GM10248 (cell line): ENCODE measurements around the gene URAD.

ENCODE experiments used
- CTCF ChIA-PET: fragments of 300-600 bp; sonication (Branson Sonifier 250); formaldehyde crosslinking; extraction: SDS; loops from one replicate; lab custom pipeline; 2021; ENCODE audit warnings: antibody characterized with exemption; lab: Yijun Ruan, JAX
- POLR2A ChIA-PET: fragments of 350-650 bp; sonication (Branson Sonifier 250); formaldehyde crosslinking; extraction: SDS; loops from one replicate; lab custom pipeline; 2020; ENCODE audit warnings: antibody characterized with exemption; lab: Yijun Ruan, JAX
- DNase-seq: peaks from one replicate; pipeline ENCODE4 v3.0.0; 2012; ENCODE audit errors: extremely low spot score
- TF ChIP-seq, protein P1 (sequence below): IDR thresholded peaks from 2 replicates; pipeline ENCODE4 v1.5.1; 2012; ENCODE audit warnings: mild to moderate bottlenecking, low read depth; ENCODE audit errors: extremely low read depth, missing control alignments, control extremely low read depth

The URAD gene

DNA sequence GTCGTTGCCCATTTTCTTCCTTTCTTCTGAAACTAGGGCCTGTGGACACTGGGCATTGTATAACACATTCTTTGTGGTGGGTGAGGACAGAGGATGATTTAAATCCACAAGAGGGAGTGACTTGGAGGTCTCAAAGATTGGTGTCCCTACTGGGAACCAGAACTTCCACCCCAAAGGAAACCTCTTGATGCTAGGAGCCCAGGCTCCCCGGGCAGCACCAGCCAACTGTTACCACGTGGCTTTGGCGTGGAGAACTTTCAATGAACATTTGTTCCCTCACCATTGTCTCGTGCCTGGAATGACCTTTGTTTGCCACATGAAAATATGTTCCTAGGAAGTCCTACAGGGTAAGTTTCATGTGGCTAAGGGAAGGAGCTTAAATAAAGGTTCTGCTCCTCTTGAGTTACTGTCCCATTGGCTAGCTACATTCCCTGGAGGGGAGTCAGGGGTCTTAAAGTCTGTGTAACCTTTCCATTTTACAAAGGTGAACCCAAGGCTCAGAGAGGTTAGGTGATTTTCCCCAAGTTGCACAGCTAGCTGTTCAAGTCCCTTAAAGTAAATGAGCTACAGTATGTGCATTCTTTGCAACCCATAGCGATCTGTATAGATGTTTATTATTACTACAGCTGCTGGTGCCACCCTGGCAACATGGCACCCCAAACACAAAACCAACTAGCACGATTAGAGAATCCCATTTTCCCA is 14.4 kb downstream of the URAD start:
- ChIA-PET POLR2A (no interaction called here), CTCF (interaction anchor here (1.2 to 16.1 kb wide), 6 partner anchors 10 to 612 kb away, joined by 3 to 404 read pairs (median 16); no protein-coding TSS in a partner anchor)
- no peak for DNase-seq
- TF ChIP-seq, protein P1, sequence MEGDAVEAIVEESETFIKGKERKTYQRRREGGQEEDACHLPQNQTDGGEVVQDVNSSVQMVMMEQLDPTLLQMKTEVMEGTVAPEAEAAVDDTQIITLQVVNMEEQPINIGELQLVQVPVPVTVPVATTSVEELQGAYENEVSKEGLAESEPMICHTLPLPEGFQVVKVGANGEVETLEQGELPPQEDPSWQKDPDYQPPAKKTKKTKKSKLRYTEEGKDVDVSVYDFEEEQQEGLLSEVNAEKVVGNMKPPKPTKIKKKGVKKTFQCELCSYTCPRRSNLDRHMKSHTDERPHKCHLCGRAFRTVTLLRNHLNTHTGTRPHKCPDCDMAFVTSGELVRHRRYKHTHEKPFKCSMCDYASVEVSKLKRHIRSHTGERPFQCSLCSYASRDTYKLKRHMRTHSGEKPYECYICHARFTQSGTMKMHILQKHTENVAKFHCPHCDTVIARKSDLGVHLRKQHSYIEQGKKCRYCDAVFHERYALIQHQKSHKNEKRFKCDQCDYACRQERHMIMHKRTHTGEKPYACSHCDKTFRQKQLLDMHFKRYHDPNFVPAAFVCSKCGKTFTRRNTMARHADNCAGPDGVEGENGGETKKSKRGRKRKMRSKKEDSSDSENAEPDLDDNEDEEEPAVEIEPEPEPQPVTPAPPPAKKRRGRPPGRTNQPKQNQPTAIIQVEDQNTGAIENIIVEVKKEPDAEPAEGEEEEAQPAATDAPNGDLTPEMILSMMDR: no peak

- no peak for DNase-seq
- ChIA-PET POLR2A (no interaction called here), CTCF (interaction anchor here (1.5 to 8.5 kb wide), 4 partner anchors 11 to 600 kb away, joined by 4 to 50 read pairs (median 40); no protein-coding TSS in a partner anchor)
- TF ChIP-seq, protein P1: no peak
Measured at GRCh38 chr13:27973291-27973690, 15.2 kb downstream of the URAD start.

DNA sequence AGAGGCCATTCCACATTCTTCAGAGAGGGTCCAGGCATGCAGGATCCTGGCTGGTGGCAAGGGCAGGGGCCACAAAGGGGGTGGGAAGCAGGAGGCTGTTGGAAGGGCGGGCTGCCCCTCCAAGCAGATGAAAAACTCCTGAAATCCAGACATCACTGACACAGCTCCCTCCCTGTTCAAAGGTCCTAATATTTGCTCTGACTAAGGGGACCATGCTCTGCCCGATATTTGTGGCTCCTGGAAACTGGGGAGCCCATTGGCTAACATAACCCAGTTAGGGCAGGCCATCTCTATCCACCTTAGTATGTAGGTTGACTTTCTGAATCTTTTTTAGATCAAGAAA is 16.0 kb downstream of the URAD start:
- POLR2A ChIA-PET: no interaction called here
- CTCF ChIA-PET: interaction anchor here (1.5 to 8.5 kb wide), 5 partner anchors 12 to 611 kb away, joined by 4 to 50 read pairs (median 29); no protein-coding TSS in a partner anchor
- no peak for DNase-seq
- TF ChIP-seq, protein P1: no peak

- ChIA-PET CTCF (interaction anchor here (1.8 to 8.5 kb wide), 4 partner anchors 12 to 610 kb away, joined by 5 to 50 read pairs (median 40); no protein-coding TSS in a partner anchor), POLR2A (no interaction called here)
- no peak for DNase-seq
- TF ChIP-seq, protein P1: no peak
Measured at GRCh38 chr13:27971776-27972477, 16.6 kb downstream of the URAD start.

DNA sequence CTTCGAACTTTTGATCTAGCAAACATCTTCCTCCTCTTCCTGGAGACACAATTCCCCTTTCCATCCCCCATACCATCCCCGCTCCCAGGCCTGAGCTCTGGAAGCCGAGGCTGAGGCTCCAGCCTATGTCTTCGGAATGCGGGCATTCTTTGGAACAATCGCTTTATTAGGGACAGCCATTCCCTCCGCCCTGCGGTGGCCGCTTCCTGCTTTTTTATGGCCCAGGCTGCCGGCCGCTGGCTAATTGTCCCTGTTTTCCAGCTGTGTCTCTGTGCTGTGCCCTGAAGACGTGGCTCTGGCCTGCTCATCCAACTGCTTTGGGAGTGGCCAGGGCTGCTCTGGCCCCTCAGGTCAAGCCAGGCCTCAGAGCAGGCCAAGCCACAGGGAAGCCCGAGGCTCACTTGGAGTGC is 17.3 kb downstream of the URAD start:
- no peak for DNase-seq
- TF ChIP-seq, protein P1: no peak
- CTCF ChIA-PET: interaction anchor here (1.8 to 8.5 kb wide), 4 partner anchors 13 to 609 kb away, joined by 5 to 50 read pairs (median 40); no protein-coding TSS in a partner anchor
- POLR2A ChIA-PET: no interaction called here

GRCh38 chr13:27970382-27971235 is 17.9 kb downstream of the URAD start:
- POLR2A ChIA-PET: no interaction called here
- TF ChIP-seq, protein P1: no peak
- no peak for DNase-seq
- CTCF ChIA-PET: interaction anchor here (1.8 to 6.7 kb wide), 5 partner anchors 14 to 609 kb away, joined by 4 to 50 read pairs (median 11); no protein-coding TSS in a partner anchor
